NCI-H82 treated with DMSO at 0.1 percent for 48 hours (cell line): ENCODE data around the gene ZBTB44.
"Not testable (repeated sequence)": the region's sequence is repeated elsewhere in the genome, so short reads cannot be mapped to it uniquely, and the experiment has no call there.

Experiments used
- DNase-seq: peaks from one replicate; lab custom pipeline; 2025; ENCODE audit not compliant: unreplicated experiment; lab: John Stamatoyannopoulos, UW

The ZBTB44 gene

GRCh38 chr11:130201026-130201425 lies 113.7 kb downstream of the ZBTB44 start:
- DNase-seq = no peak

GRCh38 chr11:130199792-130200191 lies 114.9 kb downstream of the ZBTB44 start:
- no peak for DNase-seq

GRCh38 chr11:130198964-130199363 lies 115.8 kb downstream of the ZBTB44 start:
- DNase-seq = no peak

- no peak for DNase-seq
These were observed 116.4 kb downstream of the ZBTB44 start for GRCh38 chr11:130198292-130198691.

GRCh38 chr11:130197386-130198035 lies 117.2 kb downstream of the ZBTB44 start:
- DNase-seq = no peak

GRCh38 chr11:130194241-130195023 lies 120.3 kb downstream of the ZBTB44 start:
- no peak for DNase-seq

- DNase-seq = not testable (repeated sequence)
These were observed 121.2 kb downstream of the ZBTB44 start for GRCh38 chr11:130193551-130193950.

- DNase-seq = no peak
These were observed 121.9 kb downstream of the ZBTB44 start for GRCh38 chr11:130192845-130193267.

- DNase-seq = no peak
These were observed 122.8 kb downstream of the ZBTB44 start for GRCh38 chr11:130191896-130192295.

GRCh38 chr11:130190371-130190881 lies 124.3 kb downstream of the ZBTB44 start:
- no peak for DNase-seq

- DNase-seq = no peak
These were observed 125.1 kb downstream of the ZBTB44 start for GRCh38 chr11:130189492-130190210.

- no peak for DNase-seq
These were observed 126.0 kb downstream of the ZBTB44 start for GRCh38 chr11:130188585-130189347.

GRCh38 chr11:130188047-130188446 lies 126.7 kb downstream of the ZBTB44 start:
- no peak for DNase-seq

GRCh38 chr11:130187096-130187495 lies 127.6 kb downstream of the ZBTB44 start:
- no peak for DNase-seq

GRCh38 chr11:130183878-130184610 lies 130.7 kb downstream of the ZBTB44 start:
- no peak for DNase-seq

GRCh38 chr11:130181295-130182272 lies 133.1 kb downstream of the ZBTB44 start:
- no peak for DNase-seq

- DNase-seq = no peak
These were observed 133.8 kb downstream of the ZBTB44 start for GRCh38 chr11:130180896-130181294.

GRCh38 chr11:130180491-130180890 lies 134.2 kb downstream of the ZBTB44 start:
- no peak for DNase-seq
